Loucy (cell line): ENCODE data around the gene TEX52.

Experiments used
- H2AFZ ChIP-seq: fragments of 200-600 bp; sonication (generic); 2 replicates; pipeline ENCODE4 v1.6.0; 2016; ENCODE audit warnings: antibody characterized with exemption, mild to moderate bottlenecking, low read length, moderate library complexity
- H3F3A ChIP-seq: fragments of 200-600 bp; 2 replicates; pipeline ENCODE4 v1.6.0; 2016; ENCODE audit warnings: antibody characterized with exemption, low read depth, mild to moderate bottlenecking
- H3K27me3 ChIP-seq: fragments of 200-600 bp; sonication (generic); 2 replicates; pipeline ENCODE4 v1.6.1; 2014; ENCODE audit warnings: low read length, mild to moderate bottlenecking; ENCODE audit not compliant: insufficient read depth, poor library complexity, severe bottlenecking
- H3K36me3 ChIP-seq: fragments of 200-600 bp; sonication (generic); 2 replicates; pipeline ENCODE4 v1.6.1; 2016; ENCODE audit warnings: low read length; ENCODE audit not compliant: insufficient read depth
- H3K4me1 ChIP-seq: fragments of 200-600 bp; sonication (generic); 2 replicates; pipeline ENCODE4 v1.5.1; 2014; ENCODE audit warnings: low read length, mild to moderate bottlenecking; ENCODE audit not compliant: insufficient read depth, poor library complexity, severe bottlenecking
- H3K4me2 ChIP-seq: fragments of 200-600 bp; sonication (generic); 2 replicates; pipeline ENCODE4 v1.6.0; 2014; ENCODE audit warnings: antibody characterized with exemption, low read length, low read depth, mild to moderate bottlenecking; ENCODE audit not compliant: poor library complexity, severe bottlenecking
- H3K4me3 ChIP-seq: fragments of 200-600 bp; sonication (generic); 2 replicates; pipeline ENCODE4 v1.5.1; 2014; ENCODE audit warnings: low read length, mild to moderate bottlenecking, mixed read lengths; ENCODE audit not compliant: poor library complexity, severe bottlenecking
- H3K79me2 ChIP-seq: fragments of 200-600 bp; sonication (generic); 2 replicates; pipeline ENCODE4 v1.6.1; 2014; ENCODE audit warnings: low read length; ENCODE audit not compliant: insufficient read depth
- H3K9ac ChIP-seq: fragments of 200-600 bp; sonication (generic); 2 replicates; pipeline ENCODE4 v1.6.0; 2014; ENCODE audit warnings: mild to moderate bottlenecking, low read depth, low read length, moderate library complexity; ENCODE audit not compliant: poor library complexity, severe bottlenecking
- H3K9me2 ChIP-seq: fragments of 200-600 bp; sonication (generic); replicated peaks from 2 replicates; pipeline ENCODE4 v1.6.1; 2016; ENCODE audit warnings: low read depth, low read length, mixed read lengths
- H3K9me3 ChIP-seq: fragments of 200-600 bp; sonication (generic); 2 replicates; pipeline ENCODE4 v1.6.1; 2014; ENCODE audit warnings: mild to moderate bottlenecking, antibody characterized with exemption, low read length, low read depth; ENCODE audit not compliant: insufficient read depth
- H4K20me1 ChIP-seq: fragments of 200-600 bp; sonication (generic); 2 replicates; pipeline ENCODE4 v1.6.0; 2014; ENCODE audit warnings: antibody characterized with exemption, low read length, mild to moderate bottlenecking; ENCODE audit not compliant: insufficient read depth, poor library complexity, severe bottlenecking
- EZH2phosphoT487 ChIP-seq: fragments of 200-600 bp; IDR thresholded peaks from 2 replicates; pipeline ENCODE4 v1.6.1; 2018; ENCODE audit warnings: antibody characterized with exemption, mild to moderate bottlenecking, moderate library complexity, borderline replicate concordance
- TF ChIP-seq, protein P1 (sequence below): fragments of 200-600 bp; sonication (generic); conservative IDR thresholded peaks from 2 replicates; pipeline ENCODE4 v1.5.1; 2014; ENCODE audit warnings: mild to moderate bottlenecking, antibody characterized with exemption, low read length

The TEX52 gene

DNA sequence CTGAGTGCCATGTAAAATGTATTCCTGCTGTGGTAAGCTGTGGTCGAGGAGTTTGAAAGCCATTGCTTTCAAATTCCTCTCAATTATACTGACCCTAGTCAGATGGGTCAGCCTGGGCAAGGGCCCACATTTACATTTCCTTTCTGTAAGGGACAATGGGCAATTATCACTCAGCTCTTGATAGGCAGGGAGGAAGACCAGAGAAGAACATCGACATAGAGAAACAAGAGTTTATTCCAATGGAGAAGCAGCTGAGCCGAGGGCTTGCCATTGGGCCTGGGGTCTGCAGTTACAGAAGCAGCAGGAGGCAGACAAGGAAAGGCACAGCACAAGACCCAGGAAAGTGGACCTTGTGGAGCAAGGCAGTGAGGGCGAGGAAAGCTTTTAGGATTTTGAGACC lies 31.7 kb downstream of the TEX52 start:
- no peaks in the 10 kb centered on the region for H4K20me1 ChIP-seq
- H3K4me3 ChIP-seq: no peak overlapping the region
- H3K36me3 ChIP-seq: peaks cover 9% of the 10 kb centered on the region; the same call in 1 of the 2 replicates
- H3K27me3 ChIP-seq: no peaks in the 10 kb centered on the region
- H3K9me3 ChIP-seq: no peaks in the 10 kb centered on the region
- H3K9me2 ChIP-seq: no peaks in the 10 kb centered on the region
- no peak overlapping the region for H3K9ac ChIP-seq
- no peak overlapping the region for H3K4me2 ChIP-seq
- no peaks in the 10 kb centered on the region for H3F3A ChIP-seq
- H2AFZ ChIP-seq: no peak overlapping the region
- H3K79me2 ChIP-seq: no peaks in the 10 kb centered on the region
- TF ChIP-seq, protein P1, sequence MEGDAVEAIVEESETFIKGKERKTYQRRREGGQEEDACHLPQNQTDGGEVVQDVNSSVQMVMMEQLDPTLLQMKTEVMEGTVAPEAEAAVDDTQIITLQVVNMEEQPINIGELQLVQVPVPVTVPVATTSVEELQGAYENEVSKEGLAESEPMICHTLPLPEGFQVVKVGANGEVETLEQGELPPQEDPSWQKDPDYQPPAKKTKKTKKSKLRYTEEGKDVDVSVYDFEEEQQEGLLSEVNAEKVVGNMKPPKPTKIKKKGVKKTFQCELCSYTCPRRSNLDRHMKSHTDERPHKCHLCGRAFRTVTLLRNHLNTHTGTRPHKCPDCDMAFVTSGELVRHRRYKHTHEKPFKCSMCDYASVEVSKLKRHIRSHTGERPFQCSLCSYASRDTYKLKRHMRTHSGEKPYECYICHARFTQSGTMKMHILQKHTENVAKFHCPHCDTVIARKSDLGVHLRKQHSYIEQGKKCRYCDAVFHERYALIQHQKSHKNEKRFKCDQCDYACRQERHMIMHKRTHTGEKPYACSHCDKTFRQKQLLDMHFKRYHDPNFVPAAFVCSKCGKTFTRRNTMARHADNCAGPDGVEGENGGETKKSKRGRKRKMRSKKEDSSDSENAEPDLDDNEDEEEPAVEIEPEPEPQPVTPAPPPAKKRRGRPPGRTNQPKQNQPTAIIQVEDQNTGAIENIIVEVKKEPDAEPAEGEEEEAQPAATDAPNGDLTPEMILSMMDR: no peak
- TF ChIP-seq EZH2phosphoT487: no peak
- H3K4me1 ChIP-seq: no peaks in the 10 kb centered on the region

DNA sequence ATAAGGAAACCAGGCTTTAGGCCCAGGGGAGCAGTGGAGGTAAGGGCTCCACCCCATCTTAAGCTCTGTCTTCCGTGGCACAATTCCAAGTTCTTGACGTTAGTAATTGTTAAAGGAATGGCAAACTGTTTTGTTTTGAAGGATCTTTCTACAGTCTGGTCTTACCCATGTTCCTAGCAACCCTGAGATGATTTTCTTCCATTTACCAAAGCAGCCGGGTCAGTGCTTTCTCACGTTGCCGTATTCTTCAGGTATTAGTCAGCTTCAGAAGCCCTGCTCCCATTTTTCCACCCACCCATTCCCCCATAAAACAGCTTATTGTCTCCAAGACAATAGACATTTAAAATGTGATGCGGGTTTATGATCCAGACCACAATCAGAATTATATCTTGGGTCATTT lies 32.3 kb downstream of the TEX52 start:
- no peak for TF ChIP-seq EZH2phosphoT487
- TF ChIP-seq, protein P1: no peak
- H3K36me3 ChIP-seq: peaks cover 9% of the 10 kb centered on the region; the same call in 1 of the 2 replicates
- no peak overlapping the region for H3K9ac ChIP-seq
- H3K79me2 ChIP-seq: no peaks in the 10 kb centered on the region
- H3K4me2 ChIP-seq: no peak overlapping the region
- no peaks in the 10 kb centered on the region for H3K27me3 ChIP-seq
- no peaks in the 10 kb centered on the region for H4K20me1 ChIP-seq
- no peak overlapping the region for H3K4me3 ChIP-seq
- no peak overlapping the region for H2AFZ ChIP-seq
- H3F3A ChIP-seq: no peaks in the 10 kb centered on the region
- H3K4me1 ChIP-seq: no peaks in the 10 kb centered on the region
- no peaks in the 10 kb centered on the region for H3K9me3 ChIP-seq
- no peaks in the 10 kb centered on the region for H3K9me2 ChIP-seq

DNA sequence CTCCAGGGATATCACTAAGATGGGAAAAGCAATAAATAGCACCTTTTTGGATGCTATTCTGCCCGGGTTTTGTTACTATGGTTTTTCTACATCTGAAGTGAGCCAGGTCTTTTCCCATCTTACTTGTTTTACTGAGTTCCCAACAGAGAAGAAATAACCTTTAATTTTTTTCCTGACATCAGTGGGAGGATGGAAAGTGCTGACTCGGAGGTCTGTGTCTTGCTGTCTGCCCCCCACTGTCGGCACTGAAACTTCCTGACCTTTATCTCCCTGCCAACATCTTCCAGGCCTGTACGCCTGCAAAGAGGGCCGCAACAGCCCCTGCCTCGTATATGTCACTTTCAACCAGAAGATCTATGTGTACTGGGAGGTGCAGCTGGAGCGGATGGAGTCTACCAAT lies 33.4 kb downstream of the TEX52 start:
- no peak overlapping the region for H2AFZ ChIP-seq
- H3F3A ChIP-seq: no peaks in the 10 kb centered on the region
- H3K79me2 ChIP-seq: no peaks in the 10 kb centered on the region
- no peaks in the 10 kb centered on the region for H3K9me3 ChIP-seq
- no peaks in the 10 kb centered on the region for H3K4me1 ChIP-seq
- no peak for TF ChIP-seq EZH2phosphoT487
- TF ChIP-seq, protein P1: no peak
- peaks cover 9% of the 10 kb centered on the region; the same call in 1 of the 2 replicates for H3K36me3 ChIP-seq
- H3K4me2 ChIP-seq: no peak overlapping the region
- H4K20me1 ChIP-seq: no peaks in the 10 kb centered on the region
- H3K9ac ChIP-seq: no peak overlapping the region
- H3K4me3 ChIP-seq: no peak overlapping the region
- no peaks in the 10 kb centered on the region for H3K9me2 ChIP-seq
- no peaks in the 10 kb centered on the region for H3K27me3 ChIP-seq
